Cardiac muscle cell (in vitro differentiated cells and primary cell): ENCODE measurements around the gene NAV2. TPM values are rescaled to one million over a fixed set of nuclear protein-coding genes. Genes with fewer than 3 reads are reported as not detected.
A peak's percentile ranks its signal among the peaks of the same experiment; 100 is the strongest.

Experiments used
- DNase-seq, 2 donors: peaks; one replicate each; pipeline versions ENCODE4 v3.0.0 to v3.0.0-alpha.2; 2010 to 2017; ENCODE audit warnings: low read depth in 1 of 2, low spot score in 1 of 2
- H3K27ac ChIP-seq: fragments of 200-600 bp; sonication (generic); 2 replicates; pipeline ENCODE4 v1.5.1; 2016
- H3K27me3 ChIP-seq: fragments of 200-600 bp; sonication (generic); 2 replicates; pipeline ENCODE4 v1.6.0; 2016; ENCODE audit warnings: control low read depth
- H3K36me3 ChIP-seq: fragments of 200-600 bp; sonication (generic); 2 replicates; pipeline ENCODE4 v1.5.1; 2016; ENCODE audit warnings: control low read depth
- H3K4me1 ChIP-seq: fragments of 200-600 bp; sonication (generic); 2 replicates; pipeline ENCODE4 v1.8.1; 2017; ENCODE audit warnings: low read depth, mild to moderate bottlenecking, mixed run types
- H3K4me3 ChIP-seq: fragments of 200-600 bp; sonication (generic); 2 replicates; pipeline ENCODE4 v1.5.1; 2016; ENCODE audit warnings: mild to moderate bottlenecking
- H3K9me3 ChIP-seq: fragments of 200-600 bp; sonication (generic); 2 replicates; pipeline ENCODE4 v1.5.1; 2017; ENCODE audit warnings: low read depth, mild to moderate bottlenecking, control low read depth
- polyA plus RNA-seq: library from polyadenylated mRNA; unstranded; fragments of >200 nt; fragmentation: Nextera tagmentation; extraction: Ambion mirVana; gene quantifications from 2 replicates; pipeline ENCODE4 v1.2.1, GENCODE V29; 2016
- total RNA-seq: library from RNA; depleted of rRNA; stranded (reverse); fragments of >200 nt; gene quantifications from 2 replicates; pipeline ENCODE4 v1.2.3, GENCODE V29; 2016
- TF ChIP-seq, protein P1 (sequence below): IDR thresholded peaks from 2 replicates; pipeline ENCODE4 v1.5.1; 2012; ENCODE audit warnings: low read depth, mild to moderate bottlenecking, low read length

The NAV2 gene
- total and polyA plus RNA-seq, 2 experiments from 2014 or later = 113 to 164 TPM

DNA sequence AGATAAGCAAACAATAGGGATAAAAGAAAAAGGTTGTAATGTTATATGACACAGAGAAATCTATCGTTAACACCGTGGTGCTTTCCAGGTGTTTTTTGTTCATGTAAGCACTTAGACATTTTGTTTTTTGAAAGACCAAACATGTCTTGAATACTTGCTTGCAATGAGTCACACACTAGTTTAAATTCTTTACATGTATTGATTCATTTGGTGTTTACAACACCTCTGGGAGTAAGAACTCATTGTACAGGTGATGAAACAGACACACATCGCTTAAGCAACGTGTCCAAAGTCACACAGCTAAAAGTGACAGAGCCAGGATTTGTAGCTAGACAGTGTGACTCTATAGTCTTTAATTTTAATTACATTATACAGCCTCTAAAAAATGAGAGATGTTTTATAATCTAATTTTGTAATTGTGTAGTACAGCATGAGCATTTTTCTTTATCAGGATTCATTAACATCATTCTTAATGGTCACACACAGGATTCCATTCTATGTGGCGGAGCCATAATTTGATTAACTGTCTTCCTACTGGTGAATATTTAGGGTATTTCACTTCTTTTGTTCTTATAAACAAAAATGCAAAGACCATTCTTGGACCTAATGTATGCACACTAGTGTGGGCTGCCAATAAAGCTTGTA is 298.8 kb downstream of the NAV2 start:
- Histone ChIP-seq H3K27ac (no peak overlapping the region), H3K4me3 (no peak overlapping the region), H3K9me3 (no peaks in the 10 kb centered on the region), H3K36me3 (no peaks in the 10 kb centered on the region), H3K27me3 (no peaks in the 10 kb centered on the region), H3K4me1 (peaks cover 81% of the 10 kb centered on the region)
- TF ChIP-seq, protein P1, sequence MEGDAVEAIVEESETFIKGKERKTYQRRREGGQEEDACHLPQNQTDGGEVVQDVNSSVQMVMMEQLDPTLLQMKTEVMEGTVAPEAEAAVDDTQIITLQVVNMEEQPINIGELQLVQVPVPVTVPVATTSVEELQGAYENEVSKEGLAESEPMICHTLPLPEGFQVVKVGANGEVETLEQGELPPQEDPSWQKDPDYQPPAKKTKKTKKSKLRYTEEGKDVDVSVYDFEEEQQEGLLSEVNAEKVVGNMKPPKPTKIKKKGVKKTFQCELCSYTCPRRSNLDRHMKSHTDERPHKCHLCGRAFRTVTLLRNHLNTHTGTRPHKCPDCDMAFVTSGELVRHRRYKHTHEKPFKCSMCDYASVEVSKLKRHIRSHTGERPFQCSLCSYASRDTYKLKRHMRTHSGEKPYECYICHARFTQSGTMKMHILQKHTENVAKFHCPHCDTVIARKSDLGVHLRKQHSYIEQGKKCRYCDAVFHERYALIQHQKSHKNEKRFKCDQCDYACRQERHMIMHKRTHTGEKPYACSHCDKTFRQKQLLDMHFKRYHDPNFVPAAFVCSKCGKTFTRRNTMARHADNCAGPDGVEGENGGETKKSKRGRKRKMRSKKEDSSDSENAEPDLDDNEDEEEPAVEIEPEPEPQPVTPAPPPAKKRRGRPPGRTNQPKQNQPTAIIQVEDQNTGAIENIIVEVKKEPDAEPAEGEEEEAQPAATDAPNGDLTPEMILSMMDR = no peak
- no peak for DNase-seq

DNA sequence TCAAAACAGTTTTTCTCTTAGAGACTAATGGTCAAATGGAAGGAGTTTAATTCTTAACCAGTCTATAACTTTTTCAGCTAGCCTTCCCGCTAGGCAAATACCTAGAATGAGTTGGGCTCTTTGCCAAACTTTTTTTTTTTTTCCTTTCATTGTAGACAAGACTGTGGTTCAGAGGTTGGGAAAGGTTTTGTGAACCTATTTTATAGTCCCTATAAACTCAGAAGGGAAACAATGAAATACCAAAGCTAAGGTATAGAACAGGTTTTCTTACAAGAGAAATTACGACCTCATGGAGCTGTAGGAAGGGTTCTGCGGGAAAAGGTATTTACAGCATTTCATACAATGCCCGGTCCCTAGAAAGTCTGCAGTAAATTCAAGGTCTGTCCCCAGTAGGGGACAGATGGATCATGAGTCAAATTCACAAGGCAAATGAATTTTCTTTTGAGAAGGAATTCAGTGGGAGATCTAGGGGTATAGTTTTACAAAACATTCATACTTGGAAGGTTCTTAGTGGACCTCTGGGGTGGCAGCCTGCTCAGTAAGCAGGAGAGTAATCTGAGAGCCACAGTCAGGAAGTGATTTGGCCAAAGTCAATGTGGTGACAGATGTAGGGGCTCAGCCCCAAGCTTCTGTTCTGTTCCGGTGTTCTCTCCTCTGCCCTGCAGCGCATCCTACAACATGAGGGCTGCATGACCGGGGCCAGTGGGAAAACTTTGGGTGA is 300.9 kb downstream of the NAV2 start:
- Histone ChIP-seq H3K4me1 (peaks cover 70% of the 10 kb centered on the region), H3K27ac (peak overlapping the region; percentile 17), H3K36me3 (no peaks in the 10 kb centered on the region), H3K27me3 (no peaks in the 10 kb centered on the region), H3K9me3 (no peaks in the 10 kb centered on the region), H3K4me3 (no peak overlapping the region)
- peak; percentile 42 to 64 for DNase-seq
- TF ChIP-seq, protein P1 = no peak

DNA sequence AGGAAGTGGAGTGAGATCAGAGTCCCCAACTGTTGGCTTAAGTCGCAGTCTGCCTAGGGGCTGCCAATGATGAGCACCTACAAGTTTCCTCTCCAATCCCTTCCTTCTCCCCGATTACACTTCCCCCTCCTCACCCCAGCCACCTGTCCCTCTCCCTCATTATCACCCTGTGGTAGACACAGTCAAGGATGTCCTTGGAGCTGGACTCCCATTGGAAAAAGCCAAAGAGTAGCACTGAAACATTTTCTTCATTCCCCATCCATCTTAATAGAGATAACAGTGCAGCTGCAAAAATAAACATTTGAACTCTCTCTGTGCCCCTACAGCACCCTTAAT is 301.4 kb downstream of the NAV2 start:
- Histone ChIP-seq H3K27me3 (no peaks in the 10 kb centered on the region), H3K4me3 (no peak overlapping the region), H3K36me3 (no peaks in the 10 kb centered on the region), H3K9me3 (no peaks in the 10 kb centered on the region), H3K27ac (peak overlapping the region; percentile 17), H3K4me1 (peaks cover 65% of the 10 kb centered on the region)
- DNase-seq = no peak
- TF ChIP-seq, protein P1 = no peak

DNA sequence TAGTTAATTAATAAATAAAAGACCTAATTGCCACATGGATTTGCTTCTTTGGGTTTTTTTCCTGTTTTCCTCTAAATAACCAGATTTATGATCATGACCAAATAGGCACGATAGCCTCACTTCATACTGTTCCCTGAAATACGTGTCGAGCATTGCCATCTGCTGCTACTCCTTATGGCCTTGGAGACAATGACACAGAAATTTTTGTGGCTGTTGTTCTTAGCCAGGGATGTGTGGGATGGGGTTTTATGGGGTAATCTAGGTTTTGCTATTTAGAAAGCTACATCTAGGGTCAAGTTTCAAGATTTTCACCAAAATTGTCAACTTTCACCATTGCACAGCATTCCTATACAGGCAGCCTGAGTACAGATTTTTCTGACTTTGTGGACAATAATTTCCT is 302.5 kb downstream of the NAV2 start:
- TF ChIP-seq, protein P1 = no peak
- Histone ChIP-seq H3K27ac (no peak overlapping the region), H3K4me3 (no peak overlapping the region), H3K4me1 (peaks cover 59% of the 10 kb centered on the region), H3K27me3 (no peaks in the 10 kb centered on the region), H3K36me3 (no peaks in the 10 kb centered on the region), H3K9me3 (no peaks in the 10 kb centered on the region)
- DNase-seq = no peak

DNA sequence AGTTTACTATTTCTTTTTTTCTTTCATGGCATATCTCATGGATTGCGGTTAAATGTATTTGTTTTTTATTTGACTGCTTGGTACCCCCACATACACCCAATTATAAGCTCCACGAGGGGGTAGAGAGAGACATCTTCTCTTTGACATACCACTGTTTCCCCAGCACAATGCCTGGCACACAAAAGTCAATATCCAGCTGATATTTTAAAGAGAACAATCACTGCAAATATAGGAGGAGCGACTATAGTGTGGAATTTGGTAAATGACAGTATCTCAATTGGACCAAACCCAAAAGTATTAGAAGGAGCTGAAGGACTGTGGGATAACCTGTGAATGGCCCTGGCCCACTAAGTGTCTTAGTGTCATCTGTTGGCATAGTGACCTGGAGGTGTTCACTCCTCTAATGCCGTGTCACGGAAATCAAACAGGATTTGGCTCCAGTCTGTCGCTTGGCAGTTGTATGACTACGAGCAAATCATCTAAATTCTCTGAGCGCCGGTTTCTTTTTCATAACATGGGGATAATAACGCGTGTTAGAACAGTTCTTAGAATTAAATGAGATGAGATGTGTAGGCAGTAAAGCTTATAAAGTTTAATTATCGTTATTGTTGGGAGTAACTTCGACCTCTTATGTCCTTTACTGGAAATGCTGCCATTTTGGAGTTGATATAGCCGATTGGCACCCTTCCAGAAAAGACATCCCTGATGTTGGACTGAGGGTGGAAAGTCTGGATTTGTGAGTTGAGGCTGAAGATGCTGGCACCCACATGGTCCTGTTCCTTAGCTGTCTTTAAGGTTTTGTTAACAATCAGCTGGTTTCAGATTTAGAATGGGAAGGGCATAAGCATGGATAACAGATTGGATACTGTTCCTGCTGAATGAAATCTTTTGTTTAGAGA is 303.1 kb downstream of the NAV2 start:
- no peaks in the 10 kb centered on the region for H3K9me3 ChIP-seq
- H3K27ac ChIP-seq = no peak overlapping the region
- no peak overlapping the region for H3K4me3 ChIP-seq
- TF ChIP-seq, protein P1 = no peak
- no peaks in the 10 kb centered on the region for H3K36me3 ChIP-seq
- peak in 1 of 2 donors; percentile 33 for DNase-seq
- H3K27me3 ChIP-seq = no peaks in the 10 kb centered on the region
- H3K4me1 ChIP-seq = peaks cover 56% of the 10 kb centered on the region
